Measurements from ENCODE around the gene PLEKHG1.

The PLEKHG1 gene

DNA sequence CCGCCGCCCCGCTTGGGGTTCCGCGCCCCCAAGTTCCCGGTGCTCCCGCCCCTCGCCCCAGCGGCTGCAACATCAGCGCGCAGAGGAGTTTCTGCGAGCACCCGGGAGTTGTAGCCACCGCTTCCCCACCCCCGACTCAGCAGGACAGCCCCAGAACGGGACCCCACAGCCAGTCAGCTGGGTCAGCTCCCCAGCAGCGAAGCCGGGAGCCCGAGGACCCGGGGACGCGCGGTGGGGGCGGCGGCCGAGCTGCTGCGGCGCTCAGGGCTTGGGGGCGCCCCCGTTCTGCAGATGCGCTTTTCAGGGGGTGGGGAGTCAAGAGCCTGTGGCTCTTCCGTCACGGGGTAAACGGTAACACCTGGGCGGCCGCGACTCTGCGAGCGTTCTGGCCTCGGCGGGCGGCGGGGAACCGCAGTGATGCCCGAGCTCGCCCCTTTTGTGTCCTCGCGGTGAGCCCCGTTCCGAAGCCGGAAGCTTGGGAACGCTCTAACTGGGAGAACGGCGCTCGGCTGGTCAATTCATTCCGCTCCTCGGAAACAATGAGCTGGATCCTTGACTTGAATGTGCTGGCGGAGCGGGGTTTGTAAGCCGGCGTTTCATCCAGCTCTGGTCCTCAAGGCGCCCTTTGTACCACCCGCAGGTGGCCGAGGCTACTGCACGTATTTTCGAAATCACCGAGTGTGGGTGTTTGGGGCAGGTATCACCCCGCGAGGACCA, 774 bp downstream of the PLEKHG1 start:
- H3K27me3 Mint-ChIP-seq (ENCODE audit: low read depth), result peaks cover 78% of the 10 kb centered on the region
- peaks cover 10% of the 10 kb centered on the region for H3K4me1 Mint-ChIP-seq (ENCODE audit: low read depth)
- peak overlapping the region; percentile 60 for H3K27ac Mint-ChIP-seq
- no peaks in the 10 kb centered on the region for H3K9me3 Mint-ChIP-seq
- H3K36me3 Mint-ChIP-seq (ENCODE audit: low read depth), result peaks cover 2% of the 10 kb centered on the region
- peak overlapping the region; percentile 81 for H3K4me3 Mint-ChIP-seq

- H3K27ac Mint-ChIP-seq, result no peak overlapping the region
- H3K27me3 Mint-ChIP-seq (ENCODE audit: low read depth), result peaks cover 68% of the 10 kb centered on the region
- peaks cover 10% of the 10 kb centered on the region for H3K4me1 Mint-ChIP-seq (ENCODE audit: low read depth)
- H3K4me3 Mint-ChIP-seq, result peak overlapping the region; percentile 33
- H3K9me3 Mint-ChIP-seq, result no peaks in the 10 kb centered on the region
- H3K36me3 Mint-ChIP-seq (ENCODE audit: low read depth), result peaks cover 2% of the 10 kb centered on the region
Measured at GRCh38 chr6:150601439-150601838, 1.8 kb downstream of the PLEKHG1 start.

- Mint-ChIP-seq H3K4me3 (no peak overlapping the region), H3K36me3 (ENCODE audit: low read depth) (peaks cover 2% of the 10 kb centered on the region), H3K27ac (no peak overlapping the region), H3K9me3 (no peaks in the 10 kb centered on the region), H3K27me3 (ENCODE audit: low read depth) (peaks cover 61% of the 10 kb centered on the region), H3K4me1 (ENCODE audit: low read depth) (peaks cover 10% of the 10 kb centered on the region)
Measured at GRCh38 chr6:150603176-150603575, 3.5 kb downstream of the PLEKHG1 start.

- H3K4me3 Mint-ChIP-seq, result no peak overlapping the region
- H3K9me3 Mint-ChIP-seq, result no peaks in the 10 kb centered on the region
- H3K36me3 Mint-ChIP-seq (ENCODE audit: low read depth), result peaks cover 2% of the 10 kb centered on the region
- H3K4me1 Mint-ChIP-seq (ENCODE audit: low read depth), result peaks cover 4% of the 10 kb centered on the region
- no peak overlapping the region for H3K27ac Mint-ChIP-seq
- peaks cover 59% of the 10 kb centered on the region for H3K27me3 Mint-ChIP-seq (ENCODE audit: low read depth)
Measured at GRCh38 chr6:150604467-150604866, 4.8 kb downstream of the PLEKHG1 start.

DNA sequence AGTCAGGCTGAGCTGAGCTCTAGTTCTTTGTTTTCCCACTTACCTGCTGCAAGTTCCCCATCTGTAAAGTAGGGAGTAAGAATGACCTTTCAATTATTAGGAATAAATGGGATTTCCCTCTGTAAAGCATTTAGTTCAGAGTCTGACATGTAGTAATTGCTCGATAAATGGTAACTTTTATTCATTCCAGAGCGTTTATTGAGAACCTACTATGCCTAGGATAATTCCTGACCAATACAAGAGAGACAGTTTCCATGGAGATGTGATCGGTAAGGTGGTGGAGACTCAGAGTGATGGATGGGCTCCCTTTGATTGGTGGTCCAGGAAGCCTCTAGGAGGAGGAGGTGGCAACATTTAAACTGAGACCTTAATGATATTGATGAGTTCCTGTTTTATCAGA, 5.6 kb downstream of the PLEKHG1 start:
- H3K36me3 Mint-ChIP-seq (ENCODE audit: low read depth), result peaks cover 2% of the 10 kb centered on the region
- no peak overlapping the region for H3K4me3 Mint-ChIP-seq
- no peak overlapping the region for H3K27ac Mint-ChIP-seq
- H3K9me3 Mint-ChIP-seq, result no peaks in the 10 kb centered on the region
- H3K27me3 Mint-ChIP-seq (ENCODE audit: low read depth), result peaks cover 58% of the 10 kb centered on the region
- peaks cover 4% of the 10 kb centered on the region for H3K4me1 Mint-ChIP-seq (ENCODE audit: low read depth)

- Mint-ChIP-seq H3K27ac (no peak overlapping the region), H3K4me1 (ENCODE audit: low read depth) (no peaks in the 10 kb centered on the region), H3K4me3 (no peak overlapping the region), H3K9me3 (no peaks in the 10 kb centered on the region), H3K27me3 (ENCODE audit: low read depth) (peaks cover 50% of the 10 kb centered on the region), H3K36me3 (ENCODE audit: low read depth) (peaks cover 2% of the 10 kb centered on the region)
Measured at GRCh38 chr6:150606168-150606591, 6.5 kb downstream of the PLEKHG1 start.

DNA sequence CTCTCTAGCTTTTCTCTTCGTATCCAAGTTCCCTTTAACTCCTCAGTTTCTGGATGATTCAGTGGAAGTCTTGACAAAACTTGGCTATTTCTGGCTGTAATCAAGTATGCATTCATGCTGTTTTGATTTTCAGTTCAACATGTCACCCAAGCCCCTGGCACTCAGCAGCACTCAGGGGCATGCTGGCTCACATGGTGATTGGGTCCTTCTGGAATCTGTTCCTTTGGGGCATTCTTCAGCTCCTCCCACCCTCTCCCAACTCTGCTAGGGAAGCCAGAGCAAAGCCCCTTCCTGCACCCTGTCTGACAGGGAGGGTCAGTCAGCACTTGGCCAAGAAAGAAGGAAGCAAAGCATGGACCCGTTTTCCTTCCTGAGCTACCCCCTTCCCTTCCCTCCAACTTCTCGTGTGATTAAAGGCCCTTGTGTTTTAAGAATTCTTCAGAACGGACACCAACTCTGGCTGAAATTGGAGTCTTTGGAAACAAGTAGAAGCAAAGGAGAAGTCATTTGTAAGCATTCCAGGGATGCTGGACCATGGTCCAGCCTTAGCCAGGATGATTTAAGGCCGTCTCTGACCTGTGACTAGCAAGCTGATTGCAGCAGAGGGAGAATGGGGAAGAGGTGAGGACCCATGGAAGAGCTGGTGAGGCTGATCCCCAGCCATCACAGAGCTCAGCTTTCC, 7.1 kb downstream of the PLEKHG1 start:
- Mint-ChIP-seq H3K36me3 (ENCODE audit: low read depth) (peaks cover 2% of the 10 kb centered on the region), H3K9me3 (no peaks in the 10 kb centered on the region), H3K27ac (no peak overlapping the region), H3K4me3 (no peak overlapping the region), H3K4me1 (ENCODE audit: low read depth) (no peaks in the 10 kb centered on the region), H3K27me3 (ENCODE audit: low read depth) (peaks cover 44% of the 10 kb centered on the region)

- Mint-ChIP-seq H3K27me3 (ENCODE audit: low read depth) (peaks cover 39% of the 10 kb centered on the region), H3K4me1 (ENCODE audit: low read depth) (no peaks in the 10 kb centered on the region), H3K36me3 (ENCODE audit: low read depth) (peaks cover 2% of the 10 kb centered on the region), H3K9me3 (no peaks in the 10 kb centered on the region), H3K4me3 (no peak overlapping the region), H3K27ac (no peak overlapping the region)
Measured at GRCh38 chr6:150607329-150607650, 7.6 kb downstream of the PLEKHG1 start.

- H3K36me3 Mint-ChIP-seq (ENCODE audit: low read depth), result no peaks in the 10 kb centered on the region
- H3K27me3 Mint-ChIP-seq (ENCODE audit: low read depth), result peaks cover 29% of the 10 kb centered on the region
- H3K27ac Mint-ChIP-seq, result no peak overlapping the region
- H3K4me3 Mint-ChIP-seq, result no peak overlapping the region
- no peaks in the 10 kb centered on the region for H3K9me3 Mint-ChIP-seq
- H3K4me1 Mint-ChIP-seq (ENCODE audit: low read depth), result no peaks in the 10 kb centered on the region
Measured at GRCh38 chr6:150610584-150610983, 10.9 kb downstream of the PLEKHG1 start.

- H3K4me1 Mint-ChIP-seq (ENCODE audit: low read depth), result no peaks in the 10 kb centered on the region
- H3K36me3 Mint-ChIP-seq (ENCODE audit: low read depth), result no peaks in the 10 kb centered on the region
- peaks cover 20% of the 10 kb centered on the region for H3K27me3 Mint-ChIP-seq (ENCODE audit: low read depth)
- no peak overlapping the region for H3K27ac Mint-ChIP-seq
- no peaks in the 10 kb centered on the region for H3K9me3 Mint-ChIP-seq
- no peak overlapping the region for H3K4me3 Mint-ChIP-seq
Measured at GRCh38 chr6:150613269-150613668, 13.6 kb downstream of the PLEKHG1 start.

GRCh38 chr6:150615967-150616366, 16.3 kb downstream of the PLEKHG1 start:
- H3K4me3 Mint-ChIP-seq, result no peak overlapping the region
- H3K27ac Mint-ChIP-seq, result no peak overlapping the region
- H3K27me3 Mint-ChIP-seq (ENCODE audit: low read depth), result peaks cover 13% of the 10 kb centered on the region
- H3K36me3 Mint-ChIP-seq (ENCODE audit: low read depth), result no peaks in the 10 kb centered on the region
- no peaks in the 10 kb centered on the region for H3K9me3 Mint-ChIP-seq
- no peaks in the 10 kb centered on the region for H3K4me1 Mint-ChIP-seq (ENCODE audit: low read depth)

- Mint-ChIP-seq H3K4me1 (ENCODE audit: low read depth) (no peaks in the 10 kb centered on the region), H3K9me3 (no peaks in the 10 kb centered on the region), H3K36me3 (ENCODE audit: low read depth) (no peaks in the 10 kb centered on the region), H3K4me3 (no peak overlapping the region), H3K27ac (no peak overlapping the region), H3K27me3 (ENCODE audit: low read depth) (peaks cover 13% of the 10 kb centered on the region)
Measured at GRCh38 chr6:150616586-150616985, 16.9 kb downstream of the PLEKHG1 start.

- Mint-ChIP-seq H3K4me1 (ENCODE audit: low read depth) (no peaks in the 10 kb centered on the region), H3K27me3 (ENCODE audit: low read depth) (peaks cover 16% of the 10 kb centered on the region), H3K36me3 (ENCODE audit: low read depth) (no peaks in the 10 kb centered on the region), H3K27ac (no peak overlapping the region), H3K4me3 (no peak overlapping the region), H3K9me3 (no peaks in the 10 kb centered on the region)
Measured at GRCh38 chr6:150617062-150617461, 17.4 kb downstream of the PLEKHG1 start.

DNA sequence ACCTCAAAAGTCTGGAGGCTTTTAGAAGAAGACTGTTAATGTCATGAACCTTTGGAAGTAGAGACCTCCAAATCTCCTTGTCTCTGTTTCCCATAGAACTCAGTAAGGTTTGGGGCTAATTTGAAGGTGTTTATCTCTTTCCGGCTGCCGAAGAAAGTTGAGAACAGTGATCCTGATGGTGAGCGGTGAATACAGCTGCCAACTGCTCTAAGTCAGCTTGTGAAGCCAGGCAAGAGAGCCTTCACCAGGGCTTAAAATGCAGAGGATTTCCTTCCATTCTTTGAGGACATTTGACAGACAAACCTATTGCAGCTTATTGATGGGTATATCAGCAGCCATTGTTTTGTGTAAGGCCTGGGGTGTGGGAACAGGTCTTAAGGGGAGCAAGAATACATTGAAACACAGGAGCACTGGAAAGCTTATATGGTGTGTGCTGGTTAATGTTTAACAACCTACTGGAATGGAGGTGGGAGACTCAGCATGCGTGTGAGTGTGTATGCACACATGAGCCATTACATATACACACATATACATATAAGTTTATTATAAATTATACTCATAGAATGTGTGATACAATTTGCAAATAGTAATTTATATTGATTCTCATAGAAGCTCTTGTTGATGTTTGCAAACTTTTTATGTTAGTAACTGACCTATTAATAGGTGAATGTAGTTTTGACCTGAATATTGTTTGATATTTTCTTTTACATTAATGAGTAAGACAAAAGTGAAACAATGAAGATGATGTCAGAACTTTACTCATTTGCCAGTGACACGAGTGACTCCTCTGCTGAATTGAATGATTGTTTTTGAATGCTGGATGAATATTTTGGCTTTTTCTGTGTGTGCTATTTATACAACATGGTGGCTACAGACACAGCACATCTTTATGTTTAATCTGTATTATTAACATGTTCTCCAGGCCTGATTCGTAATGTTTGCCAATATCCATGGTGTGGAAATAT, 18.1 kb downstream of the PLEKHG1 start:
- H3K36me3 Mint-ChIP-seq (ENCODE audit: low read depth), result no peaks in the 10 kb centered on the region
- H3K9me3 Mint-ChIP-seq, result no peaks in the 10 kb centered on the region
- peaks cover 15% of the 10 kb centered on the region for H3K27me3 Mint-ChIP-seq (ENCODE audit: low read depth)
- no peaks in the 10 kb centered on the region for H3K4me1 Mint-ChIP-seq (ENCODE audit: low read depth)
- no peak overlapping the region for H3K27ac Mint-ChIP-seq
- H3K4me3 Mint-ChIP-seq, result no peak overlapping the region
